A673 (cell line): ENCODE measurements around the gene ZFYVE21. TPM values are rescaled to one million over a fixed set of nuclear protein-coding genes. Genes with fewer than 3 reads are reported as not detected.

ENCODE experiments used
- BruUV-seq: library from RNA; stranded (reverse); fragments of 400-500 nt; replicated peaks from 2 replicates; lab custom pipeline; 2021; lab: Mats Ljungman, UMichigan
- CTCF ChIA-PET: fragments of 300-600 bp; sonication (Branson Sonifier 250); formaldehyde crosslinking; loops from one replicate; lab custom pipeline; 2022; ENCODE audit warnings: antibody characterized with exemption; lab: Charles Lee
- POLR2A ChIA-PET: fragments of 300-600 bp; sonication (Branson Sonifier 250); formaldehyde crosslinking; loops from one replicate; lab custom pipeline; 2022; ENCODE audit warnings: antibody characterized with exemption; ENCODE audit not compliant: low non-redundant PET; lab: Charles Lee
- DNase-seq: peaks from one replicate; pipeline ENCODE4 v3.0.0-alpha.2; 2015; ENCODE audit warnings: low spot score
- H3K27ac ChIP-seq: fragments of 200-600 bp; sonication (generic); 2 replicates; pipeline ENCODE4 v1.5.1; 2016; ENCODE audit warnings: mixed run types, low read depth, mild to moderate bottlenecking, mixed read lengths, antibody characterized with exemption, low read length; ENCODE audit not compliant: poor library complexity, severe bottlenecking
- H3K27me3 ChIP-seq: fragments of 200-600 bp; sonication (generic); replicated peaks from 2 replicates; pipeline ENCODE4 v1.6.1; 2017; ENCODE audit warnings: mixed run types, low read depth, mild to moderate bottlenecking, mixed read lengths, antibody characterized with exemption, low read length; ENCODE audit not compliant: insufficient read depth, poor library complexity
- H3K36me3 ChIP-seq: fragments of 200-600 bp; sonication (generic); 2 replicates; pipeline ENCODE4 v1.6.1; 2016; ENCODE audit warnings: mixed run types, mild to moderate bottlenecking, mixed read lengths, antibody characterized with exemption, low read length; ENCODE audit not compliant: insufficient read depth, poor library complexity, severe bottlenecking
- H3K4me1 ChIP-seq: fragments of 200-600 bp; sonication (generic); 2 replicates; pipeline ENCODE4 v1.6.1; 2017; ENCODE audit warnings: mixed run types, mild to moderate bottlenecking, mixed read lengths, antibody characterized with exemption, low read length; ENCODE audit not compliant: insufficient read depth, poor library complexity, severe bottlenecking
- H3K4me3 ChIP-seq: fragments of 200-600 bp; sonication (generic); 2 replicates; pipeline ENCODE4 v1.5.1; 2016; ENCODE audit warnings: low read depth, mixed run types, mild to moderate bottlenecking, mixed read lengths, low read length; ENCODE audit not compliant: poor library complexity, severe bottlenecking
- H3K9me3 ChIP-seq: fragments of 200-600 bp; sonication (generic); 2 replicates; pipeline ENCODE4 v1.6.1; 2016; ENCODE audit warnings: mixed run types, low read depth, mild to moderate bottlenecking, mixed read lengths, antibody characterized with exemption, low read length; ENCODE audit not compliant: poor library complexity, severe bottlenecking
- EZH2 ChIP-seq: fragments of 200-600 bp; sonication (generic); IDR thresholded peaks from 2 replicates; pipeline ENCODE4 v1.6.1; 2017; ENCODE audit warnings: borderline replicate concordance, low read depth, mild to moderate bottlenecking, mixed read lengths, antibody characterized with exemption, low read length; ENCODE audit not compliant: poor library complexity, severe bottlenecking
- intact Hi-C: fragments of 100-400 bp; cut with micrococcal nuclease; formaldehyde crosslinking; loops from one replicate; pipeline ENCODE4 v1.10.0; 2022; ENCODE audit not compliant: unreplicated experiment
- total RNA-seq: library from RNA; stranded (reverse); gene quantifications from 2 replicates; pipeline ENCODE4 v1.2.3, GENCODE V29; 2021
- TF ChIP-seq, protein P1 (sequence below): fragments of 300-800, 200-600 bp; sonication (generic); conservative IDR thresholded peaks from 2 replicates; pipeline ENCODE4 v1.5.1; 2017; ENCODE audit warnings: low read depth, mild to moderate bottlenecking, antibody characterized with exemption, low read length, moderate library complexity, mixed read lengths

Gene ZFYVE21
- total RNA-seq, 1 experiment from 2014 or later, result 35.7 TPM

DNA sequence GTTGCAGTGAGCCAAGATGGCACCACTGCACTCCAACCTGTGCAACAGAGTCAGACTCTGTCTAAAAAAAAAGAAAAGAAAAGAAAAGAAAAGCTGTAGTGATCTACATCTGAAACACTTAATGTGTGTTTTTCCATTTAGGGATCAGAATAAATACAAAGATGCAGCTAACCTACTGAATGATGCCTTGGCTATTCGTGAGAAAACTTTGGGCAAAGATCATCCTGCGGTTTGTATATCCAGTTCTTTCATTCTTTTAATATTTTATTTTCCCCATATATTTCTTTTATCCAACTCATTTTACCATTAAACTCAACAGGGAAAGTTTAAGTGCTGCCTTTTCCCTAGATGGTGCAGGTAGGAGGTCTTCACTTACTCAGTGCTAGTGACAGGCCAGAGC lies 46.2 kb upstream of the ZFYVE21 start:
- Histone ChIP-seq H3K27ac (no peak overlapping the region), H3K27me3 (no peaks in the 10 kb centered on the region), H3K36me3 (peaks cover 69% of the 10 kb centered on the region), H3K4me1 (no peaks in the 10 kb centered on the region), H3K4me3 (no peak overlapping the region), H3K9me3 (no peaks in the 10 kb centered on the region)
- no TSS peak for BruUV-seq
- TF ChIP-seq EZH2, result no peak
- TF ChIP-seq, protein P1, sequence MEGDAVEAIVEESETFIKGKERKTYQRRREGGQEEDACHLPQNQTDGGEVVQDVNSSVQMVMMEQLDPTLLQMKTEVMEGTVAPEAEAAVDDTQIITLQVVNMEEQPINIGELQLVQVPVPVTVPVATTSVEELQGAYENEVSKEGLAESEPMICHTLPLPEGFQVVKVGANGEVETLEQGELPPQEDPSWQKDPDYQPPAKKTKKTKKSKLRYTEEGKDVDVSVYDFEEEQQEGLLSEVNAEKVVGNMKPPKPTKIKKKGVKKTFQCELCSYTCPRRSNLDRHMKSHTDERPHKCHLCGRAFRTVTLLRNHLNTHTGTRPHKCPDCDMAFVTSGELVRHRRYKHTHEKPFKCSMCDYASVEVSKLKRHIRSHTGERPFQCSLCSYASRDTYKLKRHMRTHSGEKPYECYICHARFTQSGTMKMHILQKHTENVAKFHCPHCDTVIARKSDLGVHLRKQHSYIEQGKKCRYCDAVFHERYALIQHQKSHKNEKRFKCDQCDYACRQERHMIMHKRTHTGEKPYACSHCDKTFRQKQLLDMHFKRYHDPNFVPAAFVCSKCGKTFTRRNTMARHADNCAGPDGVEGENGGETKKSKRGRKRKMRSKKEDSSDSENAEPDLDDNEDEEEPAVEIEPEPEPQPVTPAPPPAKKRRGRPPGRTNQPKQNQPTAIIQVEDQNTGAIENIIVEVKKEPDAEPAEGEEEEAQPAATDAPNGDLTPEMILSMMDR, result no peak
- DNase-seq, result no peak
- CTCF ChIA-PET, result no interaction called here
- POLR2A ChIA-PET, result no interaction called here
- intact Hi-C loops, result no loop called here

DNA sequence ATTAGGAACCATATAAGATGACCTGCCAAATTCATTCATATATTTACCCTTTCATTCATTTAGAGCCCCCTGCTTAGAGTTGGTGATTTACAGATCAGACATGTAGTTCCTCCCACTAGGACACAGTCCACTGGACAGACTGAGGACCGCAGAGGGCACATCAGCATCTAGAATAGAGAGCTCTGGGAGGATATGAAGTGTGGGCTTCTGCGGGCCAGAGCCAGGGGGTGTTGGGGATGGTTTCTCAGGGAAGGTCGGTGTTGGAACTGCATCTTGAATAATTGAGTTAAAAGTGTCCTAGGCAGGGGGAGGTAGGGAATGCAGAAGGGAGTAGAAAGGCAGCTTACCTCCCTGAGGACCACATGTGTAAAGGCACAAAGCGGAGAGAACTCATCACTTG lies 43.7 kb upstream of the ZFYVE21 start:
- Histone ChIP-seq H3K36me3 (peaks cover 86% of the 10 kb centered on the region), H3K27ac (no peak overlapping the region), H3K27me3 (no peaks in the 10 kb centered on the region), H3K9me3 (no peaks in the 10 kb centered on the region), H3K4me3 (no peak overlapping the region), H3K4me1 (no peaks in the 10 kb centered on the region)
- TF ChIP-seq, protein P1, result no peak
- TF ChIP-seq EZH2, result no peak
- no TSS peak for BruUV-seq
- POLR2A ChIA-PET, result no interaction called here
- CTCF ChIA-PET, result no interaction called here
- DNase-seq, result no peak
- intact Hi-C loops, result no loop called here

DNA sequence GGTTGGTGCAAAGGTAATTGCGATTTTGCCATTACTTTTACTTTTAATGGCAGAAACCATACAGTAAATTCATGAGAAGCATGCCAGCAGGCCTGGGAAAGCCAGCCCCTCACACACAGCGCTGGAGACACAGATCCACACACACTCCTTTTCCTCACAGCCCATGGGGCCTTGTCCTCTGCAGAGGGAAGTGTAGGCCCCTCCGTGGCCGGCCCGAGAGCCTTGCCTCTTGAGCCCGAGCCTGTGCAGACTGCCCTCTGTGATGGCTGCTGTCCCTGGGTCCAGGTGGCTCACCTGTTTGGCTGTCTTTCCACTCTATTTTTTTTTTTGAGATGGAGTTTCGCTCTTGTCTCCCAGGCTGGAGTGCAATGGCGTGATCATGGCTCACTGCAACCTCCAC lies 39.7 kb upstream of the ZFYVE21 start:
- ChIA-PET POLR2A (no interaction called here), CTCF (no interaction called here)
- no peak for DNase-seq
- BruUV-seq, result no TSS peak
- H3K36me3 ChIP-seq, result peaks cover 90% of the 10 kb centered on the region
- intact Hi-C loops, result no loop called here
- no peaks in the 10 kb centered on the region for H3K27me3 ChIP-seq
- no peak overlapping the region for H3K4me3 ChIP-seq
- H3K27ac ChIP-seq, result no peak overlapping the region
- H3K4me1 ChIP-seq, result no peaks in the 10 kb centered on the region
- H3K9me3 ChIP-seq, result no peaks in the 10 kb centered on the region
- TF ChIP-seq EZH2, result no peak
- TF ChIP-seq, protein P1, result no peak
